ENCODE results near the gene NFIA. TPM values are rescaled to one million over a fixed set of nuclear protein-coding genes. Genes with fewer than 3 reads are reported as not detected.

Gene NFIA
- total and polyA plus RNA-seq, 2 donors (not counting 1 experiment from before 2014, with no cell fraction given) = 0.28 to 0.54 TPM

- Mint-ChIP-seq H3K4me3 (no peak overlapping the region), H3K27me3 (peaks cover 4% of the 10 kb centered on the region), H3K9me3 (ENCODE audit: insufficient read depth) (no peaks in the 10 kb centered on the region), H3K4me1 (no peaks in the 10 kb centered on the region), H3K27ac (no peak overlapping the region)
- DNase-seq (no peak), ATAC-seq (ENCODE audit: low read depth) (no peak)
- POLR2A ChIA-PET = no interaction called here
- 92% methylated on average over 3 of the region's 3 CpGs for WGBS (ENCODE audit: insufficient coverage)
- no peaks in the 10 kb centered on the region for H4K20me1 ChIP-seq (ENCODE audit: control insufficient read depth, insufficient read depth, low read length, poor library complexity, severe bottlenecking)
- intact Hi-C loops (cut with micrococcal nuclease) = no loop called here
- H3K79me2 ChIP-seq (ENCODE audit: control insufficient read depth, insufficient read depth, low read length) = no peaks in the 10 kb centered on the region
- no peaks in the 10 kb centered on the region for H3K4me1 ChIP-seq (ENCODE audit: control insufficient read depth in 2 of 2, insufficient read depth in 2 of 2, low read length in 2 of 2)
- TF ChIP-seq EZH2 (IDR thresholded peaks at IDR 0.05; ENCODE audit: borderline replicate concordance, insufficient read depth, low read depth, low read length, poor library complexity, severe bottlenecking) (no peak), CTCF (IDR thresholded peaks at IDR 0.05) (no peak)
- H3K9ac ChIP-seq (ENCODE audit: low read length) = no peak overlapping the region
- no peaks in the 10 kb centered on the region for H3K36me3 ChIP-seq (replicated peaks in 1 of 2; ENCODE audit: control extremely low read depth in 1 of 2, control insufficient read depth in 1 of 2, extremely low read depth in 1 of 2, insufficient read depth in 2 of 2, low read length in 1 of 2)
- no peak overlapping the region for H3K4me3 ChIP-seq (ENCODE audit: control extremely low read depth in 1 of 5, extremely low read depth in 1 of 5, insufficient read depth in 1 of 5, low read depth in 2 of 5, low read length in 4 of 5)
- CTCF ChIA-PET = no interaction called here
- no peaks in the 10 kb centered on the region for H3K27me3 ChIP-seq (replicated peaks in 1 of 4; ENCODE audit: control extremely low read depth in 1 of 4, control insufficient read depth in 3 of 4, insufficient read depth in 4 of 4, low read length in 3 of 4)
- H3K4me2 ChIP-seq (replicated peaks; ENCODE audit: low read depth, low read length, poor library complexity, severe bottlenecking) = no peak overlapping the region
- H3K27ac ChIP-seq (ENCODE audit: low read length in 2 of 2) = no peak overlapping the region
- no peak overlapping the region for H2AFZ ChIP-seq (ENCODE audit: insufficient read depth, low read depth, low read length, poor library complexity, severe bottlenecking)
- no peaks in the 10 kb centered on the region for H3K9me3 ChIP-seq (ENCODE audit: control extremely low read depth in 1 of 3, control insufficient read depth in 2 of 3, insufficient read depth in 1 of 3, low read length in 2 of 3)
Observed at GRCh38 chr1:61494000-61494399, 411.6 kb downstream of the NFIA start.

GRCh38 chr1:61496501-61496900 lies 414.1 kb downstream of the NFIA start:
- no peak for ATAC-seq (ENCODE audit: low read depth)
- CTCF ChIA-PET = no interaction called here

More at GRCh38 chr1:61496501-61496900, 414.1 kb downstream of the NFIA start:
- no peak overlapping the region for H3K4me3 ChIP-seq (ENCODE audit: control extremely low read depth in 1 of 5, extremely low read depth in 1 of 5, insufficient read depth in 1 of 5, low read depth in 2 of 5, low read length in 4 of 5)
- Mint-ChIP-seq H3K27me3 (peaks cover 10% of the 10 kb centered on the region), H3K9me3 (ENCODE audit: insufficient read depth) (no peaks in the 10 kb centered on the region), H3K4me1 (no peaks in the 10 kb centered on the region), H3K27ac (no peak overlapping the region), H3K4me3 (no peak overlapping the region)
- no peaks in the 10 kb centered on the region for H3K9me3 ChIP-seq (ENCODE audit: control extremely low read depth in 1 of 3, control insufficient read depth in 2 of 3, insufficient read depth in 1 of 3, low read length in 2 of 3)
- TF ChIP-seq CTCF (IDR thresholded peaks at IDR 0.05) = no peak
- no peak for TF ChIP-seq EZH2 (IDR thresholded peaks at IDR 0.05; ENCODE audit: borderline replicate concordance, insufficient read depth, low read depth, low read length, poor library complexity, severe bottlenecking)
- DNase-seq = no peak
- no peak overlapping the region for H3K9ac ChIP-seq (ENCODE audit: low read length)
- H3K27ac ChIP-seq (ENCODE audit: low read length in 2 of 2) = no peak overlapping the region
- no peaks in the 10 kb centered on the region for H4K20me1 ChIP-seq (ENCODE audit: control insufficient read depth, insufficient read depth, low read length, poor library complexity, severe bottlenecking)
- no peak overlapping the region for H3K4me2 ChIP-seq (replicated peaks; ENCODE audit: low read depth, low read length, poor library complexity, severe bottlenecking)
- H3K4me1 ChIP-seq (ENCODE audit: control insufficient read depth in 2 of 2, insufficient read depth in 2 of 2, low read length in 2 of 2) = no peaks in the 10 kb centered on the region
- WGBS (ENCODE audit: insufficient coverage) = no CpG with 5 or more reads among the region's 4 CpGs
- no peaks in the 10 kb centered on the region for H3K36me3 ChIP-seq (replicated peaks in 1 of 2; ENCODE audit: control extremely low read depth in 1 of 2, control insufficient read depth in 1 of 2, extremely low read depth in 1 of 2, insufficient read depth in 2 of 2, low read length in 1 of 2)
- POLR2A ChIA-PET = no interaction called here
- H2AFZ ChIP-seq (ENCODE audit: insufficient read depth, low read depth, low read length, poor library complexity, severe bottlenecking) = no peak overlapping the region
- no peaks in the 10 kb centered on the region for H3K79me2 ChIP-seq (ENCODE audit: control insufficient read depth, insufficient read depth, low read length)
- intact Hi-C loops (cut with micrococcal nuclease) = no loop called here
- no peaks in the 10 kb centered on the region for H3K27me3 ChIP-seq (replicated peaks in 1 of 4; ENCODE audit: control extremely low read depth in 1 of 4, control insufficient read depth in 3 of 4, insufficient read depth in 4 of 4, low read length in 3 of 4)

All from B cell (primary cell).